GM18511 (cell line): ENCODE results near the gene ITGA6.
"Not testable (repeated sequence)": the region's sequence is repeated elsewhere in the genome, so short reads cannot be mapped to it uniquely, and the experiment has no call there.

ENCODE experiments used
- ATAC-seq: cut with Tn5 transposase; IDR thresholded peaks from one replicate; pipeline ENCODE4 v1.9.1; 2021; ENCODE audit warnings: mild to moderate bottlenecking, moderate library complexity; ENCODE audit not compliant: unreplicated experiment

Gene ITGA6

GRCh38 chr2:172513524-172513900 lies 86.1 kb downstream of the ITGA6 start:
- no peak for ATAC-seq

DNA sequence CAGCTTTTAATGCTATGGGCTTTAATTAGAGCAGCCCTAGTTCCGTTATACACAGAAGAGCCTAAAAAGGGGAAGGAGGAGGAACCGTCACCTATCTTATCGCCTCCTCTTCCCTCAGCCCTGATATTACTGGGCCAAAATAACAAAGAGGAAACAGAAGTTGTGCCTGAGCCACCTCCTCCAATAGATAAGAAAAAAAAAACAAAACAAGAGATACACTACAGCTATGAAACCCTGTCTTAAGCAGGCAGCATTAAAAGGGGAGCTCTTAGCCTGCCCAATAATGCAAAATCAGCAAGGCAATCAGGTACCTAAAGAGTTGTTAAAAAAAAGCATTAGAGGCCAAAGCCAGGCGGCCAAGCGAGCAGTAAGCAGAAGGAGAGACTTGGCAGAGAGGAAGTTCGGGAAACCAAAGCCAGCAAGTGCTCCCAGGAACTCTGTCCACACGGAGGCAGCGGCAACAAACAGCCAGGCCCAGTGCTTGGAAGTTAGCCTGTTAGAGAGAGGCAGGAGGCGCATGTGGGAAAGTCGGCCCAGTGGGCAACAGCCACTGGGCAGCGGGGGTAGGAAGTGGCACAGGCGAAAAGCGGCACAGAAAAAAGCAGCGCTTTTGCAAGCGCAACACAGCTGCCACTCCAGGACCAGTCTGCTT lies 86.7 kb downstream of the ITGA6 start:
- ATAC-seq: no peak

GRCh38 chr2:172516299-172516698 lies 88.9 kb downstream of the ITGA6 start:
- no peak for ATAC-seq

DNA sequence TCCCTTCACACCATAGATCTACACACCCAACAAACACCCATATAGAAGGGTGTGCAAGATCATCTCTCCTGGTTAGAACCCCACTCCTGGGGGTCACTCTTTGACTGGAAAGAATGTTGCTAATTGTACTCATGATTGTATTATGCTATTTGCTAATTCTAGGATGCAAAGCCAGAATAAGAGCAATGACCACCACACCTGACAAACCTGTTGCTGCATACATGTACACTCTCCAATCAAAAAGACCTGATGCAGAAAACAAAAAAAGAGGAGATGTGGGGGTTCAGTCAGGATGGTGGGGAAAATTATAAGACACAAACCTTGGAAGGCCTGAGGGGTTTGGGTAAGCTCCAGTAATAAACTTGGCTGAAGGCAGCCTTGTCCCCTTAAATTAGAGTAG lies 91.6 kb downstream of the ITGA6 start:
- no peak for ATAC-seq

DNA sequence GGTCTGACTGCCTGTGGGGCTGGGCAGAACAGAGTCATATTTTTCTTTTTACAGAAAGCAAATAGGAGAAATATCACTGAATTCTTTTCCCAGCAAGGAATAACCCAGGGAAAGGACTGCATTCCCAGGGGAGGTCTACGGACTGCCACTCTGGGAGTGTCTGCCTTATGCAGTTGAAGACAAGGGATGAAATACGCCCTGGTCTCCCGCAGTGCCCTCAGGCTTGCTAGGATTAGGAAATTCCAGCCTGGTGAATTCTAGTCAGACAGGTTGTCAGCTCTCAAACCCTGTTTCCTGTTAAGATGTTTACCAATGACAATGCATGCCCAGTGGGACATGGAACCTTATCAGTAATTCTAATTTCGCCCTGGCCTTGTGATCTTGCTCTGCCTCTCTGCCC lies 98.2 kb downstream of the ITGA6 start:
- no peak for ATAC-seq

- no peak for ATAC-seq
Observed at GRCh38 chr2:172531309-172531708, 103.9 kb downstream of the ITGA6 start.

DNA sequence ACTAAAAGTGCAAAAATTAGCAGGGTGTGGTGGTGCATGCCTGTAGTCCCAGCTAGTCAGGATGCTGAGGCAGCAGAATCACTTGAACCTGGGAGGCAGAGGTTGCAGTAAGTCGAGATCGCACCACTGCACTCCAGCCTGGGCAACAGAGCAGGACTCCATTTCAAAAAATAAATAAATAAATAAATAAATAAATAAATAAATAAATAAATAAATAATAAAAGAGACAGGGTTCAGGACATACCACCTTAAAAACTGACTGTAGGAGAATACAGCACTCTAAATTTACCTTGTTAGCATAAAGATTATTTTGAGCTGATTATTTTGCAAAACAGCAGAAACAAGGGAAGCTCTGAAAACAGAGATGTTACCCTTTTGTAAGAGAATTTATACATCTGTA lies 105.1 kb downstream of the ITGA6 start:
- not testable (repeated sequence) for ATAC-seq

DNA sequence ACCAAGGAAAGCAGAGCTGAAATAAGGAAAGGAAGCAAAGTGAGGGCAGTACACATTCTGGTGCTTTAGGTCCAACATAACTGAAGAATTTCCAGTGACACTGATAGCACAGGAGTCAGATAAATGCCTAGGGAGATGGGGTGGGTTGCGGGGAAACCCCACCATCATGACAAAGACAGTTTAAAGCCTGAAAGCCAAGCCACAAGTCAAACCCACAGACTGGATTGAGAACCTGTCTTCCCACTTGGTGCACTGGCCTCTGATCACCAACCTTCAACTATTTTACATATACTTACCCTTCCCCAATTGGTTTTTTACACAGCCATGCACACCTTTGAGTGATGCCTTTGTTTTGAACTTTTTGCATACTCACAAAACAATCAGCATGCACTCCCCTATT lies 106.3 kb downstream of the ITGA6 start:
- no peak for ATAC-seq

GRCh38 chr2:172535119-172535518 lies 107.7 kb downstream of the ITGA6 start:
- no peak for ATAC-seq

DNA sequence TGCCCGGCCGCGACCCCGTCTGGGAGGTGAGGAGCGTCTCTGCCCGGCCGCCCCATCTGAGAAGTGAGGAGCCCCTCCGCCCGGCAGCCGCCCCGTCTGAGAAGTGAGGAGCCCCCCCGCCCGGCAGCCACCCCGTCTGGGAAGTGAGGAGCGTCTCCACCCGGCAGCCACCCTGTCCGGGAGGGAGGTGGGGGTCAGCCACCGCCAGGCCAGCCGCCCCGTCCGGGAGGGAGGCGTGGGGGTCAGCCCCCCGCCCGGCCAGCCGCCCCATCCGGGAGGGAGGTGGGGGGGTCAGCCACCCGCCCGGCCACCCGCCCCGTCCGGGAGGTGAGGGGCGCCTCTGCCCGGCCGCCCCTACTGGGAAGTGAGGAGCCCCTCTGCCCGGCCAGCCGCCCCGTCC lies 110.5 kb downstream of the ITGA6 start:
- not testable (repeated sequence) for ATAC-seq

DNA sequence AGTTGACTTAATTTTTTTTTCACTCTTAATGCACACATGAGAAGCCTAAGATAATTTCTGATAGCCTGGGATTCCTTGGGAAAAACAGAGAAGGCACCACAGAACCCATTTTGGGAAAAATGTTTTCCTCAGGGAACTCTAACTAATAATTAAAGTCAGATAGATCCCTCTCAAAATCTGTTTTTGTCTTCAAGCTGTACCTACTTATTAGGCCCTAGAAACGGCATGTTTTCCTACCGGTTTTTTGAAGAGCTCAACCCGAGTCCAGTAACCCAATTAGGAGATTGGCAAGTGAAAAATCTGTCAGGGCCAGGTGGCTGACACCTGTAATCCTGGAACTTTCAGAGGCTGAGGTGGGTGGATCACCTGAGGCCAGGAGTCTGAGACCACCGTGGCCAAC lies 112.4 kb downstream of the ITGA6 start:
- ATAC-seq: no peak

DNA sequence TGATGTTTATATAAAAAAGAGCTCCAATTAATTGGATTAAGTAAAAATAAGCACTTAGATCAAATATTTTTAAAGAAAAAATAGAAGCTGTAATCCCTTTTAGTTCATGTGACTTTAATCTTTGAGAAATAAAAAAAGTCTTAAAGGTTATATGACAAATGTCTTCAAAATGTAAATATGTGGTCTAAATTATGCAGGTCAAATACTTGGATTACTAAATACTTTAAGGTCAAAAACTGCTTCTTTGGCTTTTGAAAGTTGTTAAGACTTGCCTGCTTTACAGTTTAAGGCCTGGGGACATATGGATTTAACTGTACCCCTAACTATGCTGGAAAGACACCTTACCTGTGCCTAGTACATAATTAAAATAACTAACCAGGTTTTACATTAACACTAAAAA lies 113.0 kb downstream of the ITGA6 start:
- no peak for ATAC-seq

- no peak for ATAC-seq
Observed at GRCh38 chr2:172545408-172546075, 118.2 kb downstream of the ITGA6 start.

- no peak for ATAC-seq
Observed at GRCh38 chr2:172549131-172549530, 121.7 kb downstream of the ITGA6 start.

DNA sequence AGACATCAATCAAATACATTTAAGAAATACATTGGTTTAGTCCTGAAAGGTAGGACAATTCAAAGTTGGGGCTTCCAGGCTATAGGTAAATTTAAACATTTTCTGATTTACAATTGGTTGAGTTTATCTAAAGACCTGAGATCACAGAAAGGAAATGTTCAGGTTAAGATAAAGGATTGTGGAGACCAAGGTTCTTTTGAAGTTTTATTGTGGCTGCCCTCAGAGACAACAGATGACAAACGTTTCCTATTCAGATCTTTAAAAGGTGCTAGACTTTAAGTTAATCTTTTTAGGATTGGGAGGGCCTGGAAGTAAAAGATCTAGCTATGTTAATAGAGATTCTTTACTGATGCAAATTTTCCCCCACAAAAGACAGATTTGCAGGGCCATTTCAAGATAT lies 122.4 kb downstream of the ITGA6 start:
- not testable (repeated sequence) for ATAC-seq

GRCh38 chr2:172550419-172550818 lies 123.0 kb downstream of the ITGA6 start:
- ATAC-seq: no peak

DNA sequence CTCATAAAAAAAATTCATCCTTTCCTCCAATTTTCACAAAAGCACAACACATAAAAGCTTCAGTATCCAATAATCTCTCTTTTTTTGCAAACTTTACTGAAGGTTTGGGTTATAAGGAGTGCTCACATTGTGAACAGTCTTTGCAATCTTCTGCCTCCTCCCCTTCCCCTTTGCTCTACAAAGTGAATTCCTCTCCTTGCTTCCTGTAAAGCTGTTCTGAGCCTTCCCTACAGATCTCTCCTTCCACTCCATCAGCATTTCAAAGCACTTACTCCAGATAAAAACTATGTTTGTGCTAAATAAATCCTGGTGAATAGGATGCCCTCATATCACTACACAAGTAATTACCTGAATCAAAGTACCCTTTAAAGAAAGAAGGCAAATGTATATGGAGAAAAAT lies 123.9 kb downstream of the ITGA6 start:
- ATAC-seq: no peak

DNA sequence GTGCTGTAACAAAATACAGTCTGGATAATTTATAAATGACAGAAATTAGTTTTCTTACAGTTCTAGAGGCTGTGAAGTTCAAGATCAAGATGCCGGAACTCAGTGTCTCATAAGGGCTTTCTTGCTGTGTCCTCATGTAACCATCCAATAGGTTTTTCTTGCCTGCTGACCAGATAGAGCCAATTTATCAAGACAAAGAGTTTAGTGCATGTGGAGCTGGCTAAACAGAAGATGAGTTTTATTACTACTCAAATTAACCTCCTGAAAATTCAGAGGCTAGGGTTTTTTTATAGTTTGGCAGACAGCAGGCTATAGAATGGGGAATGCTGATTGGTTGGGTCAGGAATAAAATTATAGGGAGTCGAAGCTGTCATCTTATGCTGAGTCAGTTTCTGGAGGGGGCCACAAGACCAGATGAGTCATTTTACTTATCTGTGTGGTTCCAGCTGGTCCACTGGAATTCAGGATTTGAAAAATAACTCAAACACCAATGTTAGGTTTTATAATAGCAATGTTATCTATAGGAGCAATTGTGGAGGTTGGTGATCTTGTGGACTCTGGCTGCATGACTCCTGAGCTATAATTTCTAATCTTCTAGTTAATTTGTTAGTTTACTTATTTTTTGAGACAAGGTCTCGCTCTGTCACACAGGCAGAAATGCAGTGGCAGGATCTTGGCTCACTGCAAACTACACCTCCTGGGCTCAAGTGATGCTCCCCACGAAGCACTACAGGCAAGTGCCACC lies 125.3 kb downstream of the ITGA6 start:
- ATAC-seq: no peak

- ATAC-seq: no peak
Observed at GRCh38 chr2:172554352-172555271, 127.2 kb downstream of the ITGA6 start.

DNA sequence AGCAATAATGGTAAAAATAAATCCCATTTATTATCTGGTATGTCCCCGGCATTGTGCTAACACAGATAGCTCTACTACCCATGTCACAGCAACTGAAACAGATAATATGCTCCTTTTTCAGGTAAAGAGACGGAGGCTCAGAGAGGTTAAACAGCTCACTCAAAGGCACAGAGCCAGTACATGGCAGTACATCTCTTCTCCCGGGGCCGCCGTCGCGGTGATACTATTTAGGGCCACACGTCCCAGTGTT lies 127.8 kb downstream of the ITGA6 start:
- no peak for ATAC-seq
